ENCODE measurements around the gene AJUBA. TPM values are rescaled to one million over a fixed set of nuclear protein-coding genes. Genes with fewer than 3 reads are reported as not detected.

The AJUBA gene
- polyA plus RNA-seq, 1 experiment = 94.7 TPM

GRCh38 chr14:22981090-22981875 is 1.1 kb downstream of the AJUBA start:
- no peak for TF ChIP-seq CTCF (IDR thresholded peaks at IDR 0.05; ENCODE audit: insufficient read depth, low read depth, low read length)
- peaks cover 5% of the 10 kb centered on the region; the same call in 1 of the 2 replicates for H3K36me3 ChIP-seq (ENCODE audit: control insufficient read depth, insufficient read depth, low read length)
- ChIA-PET POLR2A (no interaction called here), CTCF (interaction anchor here (0.6 to 18.4 kb wide), 16 partner anchors 9 to 158 kb away, joined by 3 to 539 read pairs (median 9); partner anchors contain the start of genes ACIN1, C14orf119, CDH24 and HAUS4)
- H3K27me3 ChIP-seq (ENCODE audit: control insufficient read depth, insufficient read depth, low read length) = no peaks in the 10 kb centered on the region
- no peak for DNase-seq (ENCODE audit: low read depth)
- peak overlapping the region; percentile 90 for H3K4me3 ChIP-seq (ENCODE audit: low read depth, low read length)

GRCh38 chr14:22980672-22981089 is 1.7 kb downstream of the AJUBA start:
- Histone ChIP-seq H3K36me3 (ENCODE audit: control insufficient read depth, insufficient read depth, low read length) (peaks cover 7% of the 10 kb centered on the region; the same call in 1 of the 2 replicates), H3K27me3 (ENCODE audit: control insufficient read depth, insufficient read depth, low read length) (no peaks in the 10 kb centered on the region), H3K4me3 (ENCODE audit: low read depth, low read length) (peak overlapping the region; percentile 90)
- no peak for TF ChIP-seq CTCF (IDR thresholded peaks at IDR 0.05; ENCODE audit: insufficient read depth, low read depth, low read length)
- ChIA-PET CTCF (interaction anchor here (1.2 to 18.4 kb wide), 5 partner anchors 8 to 114 kb away, joined by 3 to 539 read pairs (median 43); partner anchors contain the start of genes ACIN1, C14orf119, CDH24 and PRMT5), POLR2A (no interaction called here)
- no peak for DNase-seq (ENCODE audit: low read depth)

GRCh38 chr14:22979748-22980392 is 2.5 kb downstream of the AJUBA start:
- no peak for TF ChIP-seq CTCF (IDR thresholded peaks at IDR 0.05; ENCODE audit: insufficient read depth, low read depth, low read length)
- no peak for DNase-seq (ENCODE audit: low read depth)

GRCh38 chr14:22978981-22979671 is 3.2 kb downstream of the AJUBA start:
- Histone ChIP-seq H3K27me3 (ENCODE audit: control insufficient read depth, insufficient read depth, low read length) (no peaks in the 10 kb centered on the region), H3K4me3 (ENCODE audit: low read depth, low read length) (peak overlapping the region; percentile 90), H3K36me3 (ENCODE audit: control insufficient read depth, insufficient read depth, low read length) (peaks cover 15% of the 10 kb centered on the region)
- TF ChIP-seq CTCF (IDR thresholded peaks at IDR 0.05; ENCODE audit: insufficient read depth, low read depth, low read length) = no peak
- CTCF ChIA-PET = interaction anchor here (0.9 to 7.4 kb wide), 4 partner anchors 7 to 79 kb away, joined by 3 to 93 read pairs (median 4); no protein-coding TSS in a partner anchor
- POLR2A ChIA-PET = no interaction called here
- no peak for DNase-seq (ENCODE audit: low read depth)

More at GRCh38 chr14:22979748-22980392, 2.5 kb downstream of the AJUBA start:
- peaks cover 8% of the 10 kb centered on the region for H3K36me3 ChIP-seq (ENCODE audit: control insufficient read depth, insufficient read depth, low read length)
- POLR2A ChIA-PET = no interaction called here
- peak overlapping the region; percentile 90 for H3K4me3 ChIP-seq (ENCODE audit: low read depth, low read length)
- H3K27me3 ChIP-seq (ENCODE audit: control insufficient read depth, insufficient read depth, low read length) = no peaks in the 10 kb centered on the region
- CTCF ChIA-PET = interaction anchor here (1.2 kb wide), 1 partner anchor 78 kb away, joined by 4 read pairs; no protein-coding TSS in a partner anchor

Measured in BJ (cell line).